ENCODE data around the gene CABP4. TPM values are rescaled to one million over a fixed set of nuclear protein-coding genes. Genes with fewer than 3 reads are reported as not detected.

Gene CABP4
- polyA plus RNA-seq, result 0.08 and 0.52 TPM in 2 replicates

GRCh38 chr11:67455054-67455453, at the start of gene CABP4:
Gene CABP4 (plus strand): TSS chr11:67455354. CDS start chr11:67455424, 70 bp downstream.

DNA sequence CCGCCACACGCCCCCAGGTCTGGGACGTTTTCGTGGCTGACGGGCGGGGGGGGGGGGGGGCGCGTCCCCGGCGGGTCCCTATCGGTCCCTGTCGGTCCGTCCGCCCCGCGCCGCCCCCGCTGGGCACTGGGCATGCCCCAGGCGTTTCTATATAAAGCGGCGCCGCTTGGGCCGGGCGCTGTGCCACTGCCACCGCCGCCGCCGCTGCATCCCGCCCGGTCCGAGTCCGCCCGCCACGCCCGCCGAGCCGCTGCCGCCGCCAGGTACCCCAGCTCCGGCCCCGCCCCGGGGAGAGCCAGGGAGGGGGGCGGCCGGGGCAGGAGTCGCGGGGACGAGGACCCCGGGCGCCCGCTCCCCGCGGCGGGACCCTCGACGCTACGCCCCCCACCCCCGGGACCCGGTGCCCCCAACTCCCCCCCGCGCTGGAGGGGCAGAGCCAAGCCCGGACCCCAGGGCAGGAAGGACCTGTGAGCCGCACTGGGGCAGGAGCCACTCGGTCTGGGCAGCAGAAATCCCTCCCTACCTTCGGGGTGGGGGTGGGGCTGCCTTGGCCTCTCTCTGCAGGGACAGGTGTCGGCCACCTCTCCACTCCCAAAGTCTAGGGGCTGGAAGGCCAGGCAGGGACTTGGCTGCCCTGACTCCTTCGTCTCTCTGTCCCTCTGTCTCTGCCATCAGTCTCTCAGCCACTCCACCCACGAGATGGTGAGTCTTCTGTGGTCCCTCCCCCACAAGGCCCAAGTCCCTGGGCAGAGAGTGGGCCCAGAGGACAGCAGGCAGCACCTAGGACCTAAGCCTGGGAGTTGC, 39.5 kb upstream of the CABP4 start, which contains the start of gene CARNS1:
CARNS1 (plus strand) TSS at position 178 of the 804 bp plus-strand sequence; CDS start at position 700, 522 bp downstream.

DNA sequence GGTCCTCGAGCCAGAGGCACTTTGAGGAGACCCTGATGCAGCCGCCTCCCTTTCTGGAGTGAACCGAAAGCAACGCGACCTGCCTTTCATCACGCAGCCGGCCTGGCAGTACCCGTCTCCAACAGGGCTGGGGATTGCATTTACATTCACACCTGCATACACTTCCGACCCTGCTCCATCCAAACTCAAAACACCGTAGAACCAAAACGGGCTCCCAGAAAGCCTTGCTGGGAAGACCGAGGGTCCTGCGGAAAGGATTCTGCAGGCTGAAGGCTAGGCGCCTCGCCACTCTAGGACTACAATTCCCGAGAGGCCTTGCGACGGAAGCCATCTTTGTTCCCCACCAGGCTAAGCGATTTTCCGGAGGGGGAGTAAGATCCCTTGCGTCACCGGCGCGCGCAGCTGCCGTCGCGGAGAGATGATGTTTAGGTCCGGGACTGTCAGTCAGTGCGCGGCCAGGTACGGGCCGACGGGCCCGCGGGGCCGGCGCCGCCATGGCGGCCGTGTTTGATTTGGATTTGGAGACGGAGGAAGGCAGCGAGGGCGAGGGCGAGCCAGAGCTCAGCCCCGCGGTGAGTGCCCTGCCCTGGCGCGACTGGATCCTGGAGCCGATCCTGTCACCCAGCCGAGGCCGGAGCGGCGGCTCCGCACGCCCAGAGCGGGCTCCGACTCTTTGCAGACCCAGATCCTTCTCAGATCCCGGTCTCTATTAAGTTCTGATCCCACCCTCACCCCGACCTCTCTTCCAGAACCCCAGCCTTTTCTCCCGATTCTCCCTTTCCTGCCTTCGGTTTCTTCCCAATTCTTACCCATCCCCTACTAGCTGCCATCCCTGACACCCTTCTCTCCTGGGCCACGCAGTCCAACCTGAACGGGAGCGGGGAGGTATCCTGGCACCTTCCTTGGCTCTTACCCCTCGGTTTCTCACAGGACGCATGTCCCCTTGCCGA, 26.8 kb upstream of the CABP4 start, which contains the start of gene RPS6KB2:
RPS6KB2 (plus strand) TSS at position 443 of the 950 bp plus-strand sequence; CDS start at position 495, 52 bp downstream.

DNA sequence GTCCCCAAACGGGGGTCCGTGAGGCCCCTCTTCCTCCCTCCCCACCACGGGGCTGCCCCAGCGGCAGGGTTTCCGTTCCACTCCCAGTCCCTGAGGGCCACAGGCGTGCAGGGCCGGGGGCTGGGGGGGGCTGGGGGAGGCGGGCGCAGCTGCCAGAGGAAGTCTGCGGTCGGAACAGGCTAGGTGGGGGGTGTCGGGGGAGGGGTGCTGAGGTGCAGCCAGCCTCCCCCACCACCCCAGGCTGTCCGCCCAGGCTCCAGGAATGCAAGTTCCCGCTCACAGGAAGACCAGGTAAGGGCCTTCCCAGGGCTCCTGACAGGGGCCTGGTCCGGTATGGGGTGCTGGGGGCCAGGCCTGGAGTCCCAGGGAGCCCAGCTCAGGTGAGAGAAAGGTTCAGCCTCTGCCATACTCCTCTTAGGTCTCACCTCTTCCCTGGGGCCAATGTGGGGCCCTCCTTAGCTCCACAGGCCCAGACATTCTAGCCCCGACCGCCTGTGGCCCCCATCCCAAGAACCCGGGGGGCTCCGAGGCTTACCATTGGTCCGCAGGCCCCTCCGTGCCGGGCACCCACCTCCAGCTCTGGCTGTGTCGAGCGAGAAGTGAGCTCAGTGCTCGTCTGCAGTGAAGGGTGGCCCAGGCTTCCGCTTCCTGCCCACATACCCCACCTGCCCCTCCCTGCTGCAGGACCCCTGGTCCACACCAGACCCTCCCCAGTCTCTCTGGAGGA, 17.9 kb upstream of the CABP4 start, which contains the start of gene PTPRCAP:
PTPRCAP (minus strand) TSS at position 601 of the 727 bp plus-strand sequence; CDS start at position 538, 63 bp downstream.

GRCh38 chr11:67452141-67452952, 2.8 kb upstream of the CABP4 start, which contains the start of gene GPR152:
Gene GPR152 (minus strand): TSS chr11:67452729. CDS start chr11:67452724, 5 bp downstream.

GRCh38 chr11:67468759-67469507, 13.8 kb downstream of the CABP4 start, which contains the start of gene TMEM134:
Gene TMEM134 (minus strand): TSS chr11:67469251. CDS start chr11:67469192, 59 bp downstream.

GRCh38 chr11:67482827-67483798, 28.0 kb downstream of the CABP4 start, which contains the start of gene AIP:
Gene AIP (plus strand): TSS chr11:67483026. CDS start chr11:67483159, 133 bp downstream.

DNA sequence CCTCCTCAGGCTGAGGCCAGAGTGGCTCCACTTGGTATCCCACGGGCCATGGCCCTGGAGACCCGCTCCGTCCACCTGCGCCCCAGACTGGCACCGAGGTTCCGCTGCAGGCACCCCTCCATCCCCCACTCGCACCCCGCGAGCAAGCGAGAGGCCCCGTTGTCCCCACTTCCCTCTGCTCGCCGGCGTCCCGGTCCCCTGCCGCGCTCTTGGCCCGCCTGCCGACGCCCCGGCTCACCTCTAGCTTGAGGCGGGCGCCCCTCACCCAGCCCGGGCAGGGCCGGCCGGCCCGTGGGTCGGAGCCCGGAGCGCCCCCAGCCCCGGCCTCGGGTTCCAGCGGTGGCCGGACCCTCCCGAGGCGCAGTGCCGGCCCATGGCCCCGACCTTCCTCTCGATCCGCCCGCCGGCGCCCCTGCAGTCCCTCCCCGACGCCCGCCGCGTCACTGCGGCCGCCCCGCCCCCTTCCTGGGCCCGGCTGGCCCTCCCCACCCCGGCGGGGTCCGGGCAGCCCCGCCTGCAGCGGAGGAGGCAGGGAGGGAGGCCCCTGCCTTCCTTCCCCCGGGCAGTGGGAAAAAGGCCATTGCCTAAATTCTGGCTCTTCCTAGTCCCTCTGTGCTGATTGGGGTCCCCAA, 49.9 kb downstream of the CABP4 start, which contains the start of gene PITPNM1:
PITPNM1 (minus strand) TSS at position 414 of the 632 bp plus-strand sequence. CDS start 1,183 bp downstream, outside the sequence.

GRCh38 chr11:67507864-67508485, 52.8 kb downstream of the CABP4 start, which contains the start of gene CDK2AP2:
Gene CDK2AP2 (minus strand): TSS chr11:67508162. CDS start chr11:67508082, 80 bp downstream.

Other genes with a start within 250 kb of the CABP4 start
- gene GRK2, start 188.9 kb upstream of the CABP4 start, polyA plus RNA-seq, result 1.1 and 1.2 TPM in 2 replicates
- 0.63 and 4.3 TPM in 2 replicates for gene ANKRD13D, start 166.1 kb upstream of the CABP4 start, polyA plus RNA-seq
- gene SSH3, start 151.8 kb upstream of the CABP4 start, polyA plus RNA-seq, result 3.2 TPM in 1 of 2 replicates, not detected in the other
- gene POLD4, start 101.8 kb upstream of the CABP4 start, polyA plus RNA-seq, result 4.0 TPM in 1 of 2 replicates, not detected in the other
- gene CLCF1, start 81.8 kb upstream of the CABP4 start, polyA plus RNA-seq, result not detected in 2 replicates
- gene RAD9A, start 63.4 kb upstream of the CABP4 start, polyA plus RNA-seq, result 0.35 and 2.5 TPM in 2 replicates
- 14.0 and 30.5 TPM in 2 replicates for gene PPP1CA, start 53.5 kb upstream of the CABP4 start, polyA plus RNA-seq
- not detected in 2 replicates for gene TBC1D10C, start 51.3 kb upstream of the CABP4 start, polyA plus RNA-seq
- gene CARNS1, start 39.7 kb upstream of the CABP4 start, polyA plus RNA-seq, result 0.39 and 0.41 TPM in 2 replicates
- gene RPS6KB2, start 26.9 kb upstream of the CABP4 start, polyA plus RNA-seq, result 0.66 TPM in 1 of 2 replicates, not detected in the other
- gene PTPRCAP, start 17.7 kb upstream of the CABP4 start, polyA plus RNA-seq, result 1.0 TPM in 1 of 2 replicates, not detected in the other
- gene CORO1B, start 11.9 kb upstream of the CABP4 start, polyA plus RNA-seq, result 1.5 and 4.7 TPM in 2 replicates
- gene GPR152, start 2.6 kb upstream of the CABP4 start, polyA plus RNA-seq, result not detected in 2 replicates
- 37.1 and 46.2 TPM in 2 replicates for gene TMEM134, start 13.9 kb downstream of the CABP4 start, polyA plus RNA-seq
- gene AIP, start 27.7 kb downstream of the CABP4 start, polyA plus RNA-seq, result 33.2 and 34.2 TPM in 2 replicates
- gene PITPNM1, start 50.0 kb downstream of the CABP4 start, polyA plus RNA-seq, result 0.10 and 0.95 TPM in 2 replicates
- 30.5 and 34.5 TPM in 2 replicates for gene CDK2AP2, start 52.8 kb downstream of the CABP4 start, polyA plus RNA-seq
- gene CABP2, start 68.1 kb downstream of the CABP4 start, polyA plus RNA-seq, result not detected in 2 replicates
- 101 and 134 TPM in 2 replicates for gene GSTP1, start 128.5 kb downstream of the CABP4 start, polyA plus RNA-seq
- gene NDUFV1, start 151.6 kb downstream of the CABP4 start, polyA plus RNA-seq, result 104 and 130 TPM in 2 replicates
- 0.46 and 0.71 TPM in 2 replicates for gene NUDT8, start 174.6 kb downstream of the CABP4 start, polyA plus RNA-seq
- gene TBX10, start 184.4 kb downstream of the CABP4 start, polyA plus RNA-seq, result not detected in 2 replicates
- gene ACY3, start 195.4 kb downstream of the CABP4 start, polyA plus RNA-seq, result not detected in 2 replicates
- gene ALDH3B2, start 219.3 kb downstream of the CABP4 start, polyA plus RNA-seq, result not detected in 2 replicates

All from Purkinje cell (primary cell).